Muscle of leg (tissue), 11 donors: ENCODE data around the gene MYCT1. TPM values are rescaled to one million over a fixed set of nuclear protein-coding genes. Genes with fewer than 3 reads are reported as not detected.

ENCODE experiments used
- DNase-seq: peaks from one replicate; pipeline ENCODE4 v3.0.0; 2013
- H3K27ac ChIP-seq: one replicate; pipeline ENCODE4 v1.5.1; 2013; ENCODE audit warnings: mild to moderate bottlenecking, low read length, control low read depth
- H3K27me3 ChIP-seq: one replicate; pipeline ENCODE4 v1.6.1; 2013; ENCODE audit warnings: low read length; ENCODE audit not compliant: control insufficient read depth, insufficient read depth
- H3K36me3 ChIP-seq: one replicate; pipeline ENCODE4 v1.6.1; 2013; ENCODE audit warnings: low read length; ENCODE audit not compliant: control insufficient read depth, insufficient read depth
- H3K4me1 ChIP-seq: one replicate; pipeline ENCODE4 v1.6.1; 2013; ENCODE audit warnings: low read length; ENCODE audit not compliant: control insufficient read depth, insufficient read depth
- H3K4me3 ChIP-seq: one replicate; pipeline ENCODE4 v1.5.1; 2013; ENCODE audit warnings: low read length, control low read depth
- H3K9me3 ChIP-seq: replicated peaks from 2 replicates; pipeline ENCODE4 v1.6.1; 2013; ENCODE audit warnings: low read depth, low read length; ENCODE audit not compliant: control insufficient read depth
- WGBS: methylation state at CpG from one replicate; pipeline ENCODE4 v1.1.5; 2013; ENCODE audit warnings: missing lambda C conversion rate; ENCODE audit not compliant: insufficient coverage; 5-methylcytosine and 5-hydroxymethylcytosine counted together
- polyA plus RNA-seq, 8 donors: library from polyadenylated mRNA; unstranded; fragments of 120-200 nt; gene quantifications; one replicate each; pipeline versions ENCODE4 v1.2.1 to v1.2.3, GENCODE V29; 2013; ENCODE audit warnings: inconsistent platforms in 1 of 8, low replicate concordance in 1 of 8; ENCODE audit not compliant: insufficient read length in 8 of 8, insufficient read depth in 1 of 8
- total RNA-seq: library from RNA; stranded (reverse); fragments of 120-200 nt; gene quantifications from one replicate; pipeline ENCODE4 v1.2.4, GENCODE V29; 2013

MYCT1 gene
- total and polyA plus RNA-seq, 9 donors, result 17.5 to 21.4 (median 19.1) TPM

- Histone ChIP-seq H3K9me3 (peaks cover 3% of the 10 kb centered on the region), H3K36me3 (no peaks in the 10 kb centered on the region), H3K27me3 (no peaks in the 10 kb centered on the region), H3K4me1 (no peaks in the 10 kb centered on the region), H3K4me3 (no peak overlapping the region), H3K27ac (no peak overlapping the region)
- DNase-seq, result no peak
- no CpG with 5 or more reads among the region's 2 CpGs for WGBS
Observed at GRCh38 chr6:152705327-152705726, 7.6 kb downstream of the MYCT1 start.

- DNase-seq, result no peak
- Histone ChIP-seq H3K27ac (no peak overlapping the region), H3K27me3 (no peaks in the 10 kb centered on the region), H3K36me3 (no peaks in the 10 kb centered on the region), H3K9me3 (no peaks in the 10 kb centered on the region), H3K4me3 (no peak overlapping the region), H3K4me1 (no peaks in the 10 kb centered on the region)
- no CpG with 5 or more reads among the region's 3 CpGs for WGBS
Observed at GRCh38 chr6:152716322-152716721, 18.6 kb downstream of the MYCT1 start.

GRCh38 chr6:152720974-152721373, 23.3 kb downstream of the MYCT1 start:
- H3K4me3 ChIP-seq, result no peak overlapping the region
- no peak overlapping the region for H3K27ac ChIP-seq
- H3K9me3 ChIP-seq, result no peaks in the 10 kb centered on the region
- no peak for DNase-seq
- WGBS, result 53% methylated on average over 2 of the region's 3 CpGs
- no peaks in the 10 kb centered on the region for H3K27me3 ChIP-seq
- no peaks in the 10 kb centered on the region for H3K36me3 ChIP-seq
- H3K4me1 ChIP-seq, result no peaks in the 10 kb centered on the region

- Histone ChIP-seq H3K4me3 (no peak overlapping the region), H3K27me3 (no peaks in the 10 kb centered on the region), H3K4me1 (no peaks in the 10 kb centered on the region), H3K27ac (no peak overlapping the region), H3K9me3 (no peaks in the 10 kb centered on the region), H3K36me3 (no peaks in the 10 kb centered on the region)
- WGBS, result 90% methylated on average over 1 of the region's 4 CpGs
- no peak for DNase-seq
Observed at GRCh38 chr6:152721956-152722355, 24.3 kb downstream of the MYCT1 start.

GRCh38 chr6:152723398-152723797, 25.7 kb downstream of the MYCT1 start:
- Histone ChIP-seq H3K9me3 (no peaks in the 10 kb centered on the region), H3K4me1 (no peaks in the 10 kb centered on the region), H3K36me3 (no peaks in the 10 kb centered on the region), H3K4me3 (no peak overlapping the region), H3K27ac (no peak overlapping the region), H3K27me3 (no peaks in the 10 kb centered on the region)
- no peak for DNase-seq
- no CpG with 5 or more reads among the region's 1 CpG for WGBS

- H3K36me3 ChIP-seq, result no peaks in the 10 kb centered on the region
- H3K27me3 ChIP-seq, result no peaks in the 10 kb centered on the region
- DNase-seq, result no peak
- no peak overlapping the region for H3K4me3 ChIP-seq
- H3K9me3 ChIP-seq, result no peaks in the 10 kb centered on the region
- no peak overlapping the region for H3K27ac ChIP-seq
- no peaks in the 10 kb centered on the region for H3K4me1 ChIP-seq
- WGBS, result 73% methylated on average over 3 of the region's 4 CpGs
Observed at GRCh38 chr6:152726313-152726712, 28.6 kb downstream of the MYCT1 start.

- Histone ChIP-seq H3K27ac (no peak overlapping the region), H3K4me1 (no peaks in the 10 kb centered on the region), H3K36me3 (no peaks in the 10 kb centered on the region), H3K9me3 (no peaks in the 10 kb centered on the region), H3K27me3 (no peaks in the 10 kb centered on the region), H3K4me3 (no peak overlapping the region)
- WGBS, result 93% methylated on average over 3 of the region's 3 CpGs
- no peak for DNase-seq
Observed at GRCh38 chr6:152727507-152727906, 29.8 kb downstream of the MYCT1 start.

- no peak for DNase-seq
- no CpG with 5 or more reads among the region's 2 CpGs for WGBS
- H3K4me1 ChIP-seq, result no peaks in the 10 kb centered on the region
- H3K27ac ChIP-seq, result no peak overlapping the region
- no peaks in the 10 kb centered on the region for H3K27me3 ChIP-seq
- no peaks in the 10 kb centered on the region for H3K9me3 ChIP-seq
- no peak overlapping the region for H3K4me3 ChIP-seq
- no peaks in the 10 kb centered on the region for H3K36me3 ChIP-seq
Observed at GRCh38 chr6:152734630-152735029, 36.9 kb downstream of the MYCT1 start.

- Histone ChIP-seq H3K27ac (no peak overlapping the region), H3K36me3 (no peaks in the 10 kb centered on the region), H3K27me3 (no peaks in the 10 kb centered on the region), H3K4me3 (no peak overlapping the region), H3K4me1 (no peaks in the 10 kb centered on the region), H3K9me3 (no peaks in the 10 kb centered on the region)
- no CpG with 5 or more reads among the region's 2 CpGs for WGBS
- DNase-seq, result no peak
Observed at GRCh38 chr6:152736687-152737273, 39.1 kb downstream of the MYCT1 start.

GRCh38 chr6:152745509-152746171, 47.9 kb downstream of the MYCT1 start:
- 93% methylated on average over 4 of the region's 4 CpGs for WGBS

More at GRCh38 chr6:152745509-152746171, 47.9 kb downstream of the MYCT1 start:
- Histone ChIP-seq H3K36me3 (no peaks in the 10 kb centered on the region), H3K4me3 (no peak overlapping the region), H3K9me3 (no peaks in the 10 kb centered on the region), H3K4me1 (no peaks in the 10 kb centered on the region), H3K27me3 (no peaks in the 10 kb centered on the region), H3K27ac (no peak overlapping the region)
- no peak for DNase-seq
